ENCODE results near the gene POLE3.
"Not testable (repeated sequence)": the region's sequence is repeated elsewhere in the genome, so short reads cannot be mapped to it uniquely, and the experiment has no call there.

POLE3 gene, protein sequence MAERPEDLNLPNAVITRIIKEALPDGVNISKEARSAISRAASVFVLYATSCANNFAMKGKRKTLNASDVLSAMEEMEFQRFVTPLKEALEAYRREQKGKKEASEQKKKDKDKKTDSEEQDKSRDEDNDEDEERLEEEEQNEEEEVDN

DNA sequence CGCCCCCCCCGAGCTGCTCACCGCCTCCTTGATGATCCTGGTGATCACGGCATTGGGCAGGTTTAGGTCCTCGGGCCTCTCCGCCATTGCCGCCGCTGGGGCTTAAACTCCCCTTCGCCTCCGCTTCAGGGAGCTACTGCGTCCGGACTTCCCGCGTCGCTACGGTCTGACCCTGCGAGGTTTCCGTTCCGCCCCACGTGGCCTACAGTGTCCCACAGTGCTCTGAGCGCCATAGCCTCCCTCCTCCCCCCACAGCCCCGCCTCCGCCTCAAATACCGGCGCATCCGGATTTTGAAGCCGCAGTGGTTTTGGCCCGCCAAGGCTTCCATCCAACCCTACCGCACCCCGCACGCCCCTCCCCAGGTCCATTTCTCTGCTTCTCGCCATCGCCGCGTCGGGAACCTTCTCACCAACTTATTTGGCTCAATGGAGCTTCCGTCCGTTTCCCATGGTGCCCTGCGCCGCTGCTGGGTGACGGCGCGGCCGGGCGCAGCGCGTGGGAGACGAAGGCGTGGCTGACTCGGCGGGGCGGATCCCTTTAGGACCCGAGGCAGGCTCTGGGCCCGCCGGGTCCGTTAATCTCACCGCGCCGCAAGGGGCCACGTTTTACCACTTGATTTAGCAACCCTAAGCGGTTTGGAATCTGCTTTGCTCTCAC, at the start of gene POLE3, which contains the start of gene C9orf43:
Gene POLE3 (minus strand): TSS at position 469 of the 658 bp plus-strand sequence. CDS start 382 bp downstream, at position 87.
Gene C9orf43 (plus strand): TSS at position 541 of the 658 bp plus-strand sequence. CDS start 2,747 bp downstream, outside the sequence.
- FAIRE-seq (no peak), DNase-seq (ENCODE audit: insufficient read length, low spot score) (peak; percentile 75)

DNA sequence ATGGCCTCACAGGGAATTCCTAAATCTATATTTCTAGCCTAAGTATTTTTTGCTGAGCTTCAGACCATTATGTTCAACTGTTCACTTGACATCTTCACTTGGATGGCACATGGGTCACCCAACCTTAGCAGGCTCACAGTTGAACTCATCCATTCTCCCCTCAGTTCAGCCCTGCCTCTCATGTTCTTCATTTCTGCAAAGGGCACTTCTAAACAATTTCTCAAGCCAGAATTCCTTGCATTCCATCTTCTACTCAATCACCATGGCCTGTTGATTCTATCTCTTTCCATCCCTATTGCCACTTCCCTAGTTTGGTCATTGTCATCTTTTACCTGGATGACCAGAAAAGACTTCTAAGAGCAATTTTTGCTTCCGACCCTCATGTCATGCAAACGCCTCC, 45.8 kb upstream of the POLE3 start:
- DNase-seq (ENCODE audit: insufficient read length, low spot score), result no peak
- FAIRE-seq, result no peak

DNA sequence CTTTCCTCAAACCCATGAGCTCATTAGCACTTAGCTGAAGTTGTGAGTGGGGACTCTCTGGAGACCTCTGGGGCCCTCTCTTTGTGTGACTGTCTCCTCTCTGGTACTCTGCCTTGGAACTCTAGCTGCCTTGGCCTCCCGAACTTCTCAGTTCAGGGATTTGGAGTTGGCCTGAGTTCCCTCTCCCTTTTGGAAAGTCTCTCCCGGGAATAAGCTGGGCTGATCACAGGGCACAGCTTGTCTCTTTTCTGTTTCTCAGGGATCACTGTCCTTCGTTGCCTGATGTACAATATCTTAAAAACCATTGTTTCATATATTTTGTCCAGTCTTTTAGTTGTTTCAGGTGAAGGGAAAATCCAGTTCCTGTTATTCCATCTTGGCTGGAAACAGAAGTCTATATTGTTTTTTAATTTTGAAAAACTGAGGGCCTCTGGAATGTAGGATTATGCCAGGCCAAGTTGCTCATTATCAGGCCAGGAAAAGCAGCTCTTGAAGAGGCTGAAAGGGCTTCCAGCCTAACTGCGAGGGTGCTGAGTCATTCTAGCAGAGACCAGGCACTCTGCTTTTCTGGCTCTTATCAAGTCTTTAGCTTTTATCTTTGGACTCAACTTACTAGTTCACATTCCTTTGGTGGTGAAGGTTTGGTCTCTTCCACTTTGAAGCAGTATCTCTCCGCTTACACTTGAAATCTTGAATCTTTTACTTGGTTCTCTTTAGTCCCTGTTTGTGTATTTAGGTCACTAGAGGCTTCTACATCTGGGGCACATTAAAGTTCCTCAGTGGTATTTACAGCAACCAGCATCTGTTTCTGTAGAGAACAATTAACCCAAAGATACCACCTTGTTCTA, 44.7 kb upstream of the POLE3 start:
- FAIRE-seq (no peak), DNase-seq (ENCODE audit: insufficient read length, low spot score) (no peak)

DNA sequence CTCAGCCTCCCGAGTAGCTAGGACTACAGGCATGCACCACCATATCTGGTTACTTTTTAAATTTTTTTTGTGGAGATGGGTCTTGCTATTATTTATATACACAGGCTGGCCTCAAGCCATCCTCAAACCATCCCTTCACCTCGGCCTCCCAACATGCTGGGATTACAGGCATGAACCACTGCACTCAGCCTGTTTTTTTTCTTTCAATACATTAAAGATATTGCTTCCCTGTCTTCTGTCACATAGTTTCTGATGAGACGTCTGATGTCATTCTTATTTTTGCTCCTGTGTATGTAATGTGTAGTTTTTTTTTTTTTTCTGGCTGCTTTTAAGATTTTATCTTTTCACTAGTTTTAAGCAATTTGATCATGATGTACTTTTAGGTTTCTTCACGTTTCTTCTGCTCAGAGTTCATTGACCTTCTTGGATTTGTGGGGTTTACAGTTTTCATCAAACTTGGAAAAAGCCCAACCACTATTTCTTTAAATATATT, 41.7 kb upstream of the POLE3 start:
- FAIRE-seq, result no peak

DNA sequence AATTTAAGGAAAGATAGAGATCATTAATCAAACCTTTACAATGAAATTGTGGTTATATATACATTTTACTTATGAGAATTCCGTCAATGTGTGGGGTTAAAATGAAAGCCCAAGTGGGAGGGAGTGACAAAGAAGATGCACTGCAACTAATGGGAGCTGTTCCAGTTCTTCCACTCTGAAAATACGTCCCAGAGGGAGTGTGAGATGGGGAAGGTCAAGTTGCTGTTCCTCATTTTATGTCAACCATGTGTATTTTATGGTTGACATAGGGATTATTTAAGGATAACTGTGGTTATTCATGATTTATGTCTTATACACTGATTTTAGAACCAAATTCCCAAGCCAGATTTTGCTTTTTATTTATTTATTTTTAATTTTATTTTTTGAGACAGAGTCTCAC, 38.9 kb upstream of the POLE3 start:
- DNase-seq (ENCODE audit: insufficient read length, low spot score) (no peak), FAIRE-seq (no peak)

More for the DNA sequence above, 41.7 kb upstream of the POLE3 start:
- no peak for DNase-seq (ENCODE audit: insufficient read length, low spot score)

DNA sequence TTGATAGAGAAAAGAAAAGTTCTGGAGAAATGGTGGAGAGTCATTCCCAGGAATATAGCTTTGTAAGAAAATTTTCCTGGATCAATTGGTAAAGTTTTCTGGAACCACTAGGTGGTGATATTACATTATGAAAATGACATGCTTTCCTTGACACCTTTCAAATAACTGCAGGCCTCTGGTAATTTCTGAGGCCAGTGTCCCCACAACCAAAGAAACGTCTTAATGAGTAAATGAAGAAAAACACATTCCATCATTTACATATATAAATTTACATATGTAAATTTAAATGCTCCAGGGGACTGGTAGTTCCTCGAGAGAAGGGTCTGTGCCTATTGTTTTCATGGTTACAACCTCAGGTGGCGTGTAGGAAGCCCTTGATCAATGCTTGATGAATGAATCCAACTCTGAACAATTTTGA, 35.9 kb upstream of the POLE3 start:
- FAIRE-seq (no peak), DNase-seq (ENCODE audit: insufficient read length, low spot score) (peak; percentile 64)

DNA sequence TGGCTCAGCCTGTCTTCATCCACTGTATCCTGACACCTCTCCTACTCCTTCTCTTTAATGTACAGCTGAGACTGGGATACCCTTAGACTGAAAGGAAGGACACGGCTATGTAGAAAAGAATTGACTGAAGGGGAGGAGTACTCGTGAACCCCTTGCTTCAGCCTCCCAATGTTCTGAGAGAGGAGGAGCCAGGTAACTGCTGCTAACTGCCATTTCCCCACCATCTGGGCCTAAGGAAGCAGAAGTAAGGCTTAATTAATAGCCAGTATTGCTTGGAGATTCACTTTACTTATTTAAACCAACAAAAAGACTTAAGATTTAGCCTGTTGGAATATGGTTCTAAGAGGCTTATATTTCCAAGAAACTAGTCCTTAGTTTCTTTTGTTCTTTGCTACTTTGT, 34.3 kb upstream of the POLE3 start:
- DNase-seq (ENCODE audit: insufficient read length, low spot score) (no peak), FAIRE-seq (no peak)

DNA sequence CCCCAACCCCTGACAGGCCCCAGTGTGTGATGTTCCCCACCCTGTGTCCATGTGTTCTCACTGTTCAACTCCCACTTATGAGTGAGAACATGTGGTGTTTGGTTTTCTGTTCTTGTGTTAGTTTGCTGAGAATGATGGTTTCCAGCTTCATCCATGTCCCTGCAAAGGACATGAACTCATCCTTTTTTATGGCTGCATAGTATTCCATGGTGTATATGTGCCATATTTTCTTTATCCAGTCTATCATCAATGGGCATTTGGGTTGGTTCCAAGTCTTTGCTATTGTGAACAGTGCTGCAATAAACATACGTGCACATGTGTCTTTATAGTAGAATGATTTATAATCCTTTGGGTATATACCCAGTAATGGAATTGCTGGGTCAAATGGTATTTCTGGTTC, 27.2 kb upstream of the POLE3 start:
- not testable (repeated sequence) for FAIRE-seq; DNase-seq (ENCODE audit: insufficient read length, low spot score)

DNA sequence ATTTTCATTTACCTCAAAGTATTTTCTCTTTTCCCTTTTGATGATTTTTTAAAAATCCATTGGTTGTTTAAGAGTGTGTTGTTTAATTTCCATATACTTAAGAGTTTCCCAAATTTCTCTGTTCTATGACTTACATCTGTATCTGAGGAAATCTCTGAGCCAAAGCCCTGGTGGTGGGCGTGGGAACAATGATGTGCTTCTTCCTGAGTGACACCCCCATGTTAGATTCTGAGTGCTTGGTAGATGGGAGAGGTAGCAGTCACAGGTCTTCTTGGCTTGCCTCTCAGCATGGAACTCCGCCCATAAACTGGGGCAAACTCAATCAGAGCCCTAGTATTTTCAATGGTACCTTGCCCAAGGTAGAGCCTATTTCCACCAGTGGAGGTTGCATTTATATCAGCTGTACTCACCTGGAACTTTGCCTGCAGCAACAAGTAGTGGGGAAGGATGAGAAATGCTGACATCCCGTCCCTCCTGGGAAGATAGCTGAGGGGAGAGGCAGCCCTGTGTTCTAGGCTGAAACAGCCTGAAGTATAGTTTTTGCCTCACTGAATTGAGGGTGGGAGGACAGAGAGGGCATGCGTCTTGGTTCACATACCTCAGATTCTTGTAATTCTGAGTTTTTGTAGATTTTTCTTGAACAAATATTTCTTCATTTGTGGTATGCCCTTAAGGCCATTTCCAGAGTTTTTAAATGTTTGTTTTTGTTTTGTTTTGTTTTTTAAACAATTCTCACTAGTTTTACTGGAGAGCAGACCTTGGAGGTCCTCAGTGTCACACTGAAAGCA, 26.4 kb upstream of the POLE3 start:
- DNase-seq (ENCODE audit: insufficient read length, low spot score), result no peak
- no peak for FAIRE-seq

DNA sequence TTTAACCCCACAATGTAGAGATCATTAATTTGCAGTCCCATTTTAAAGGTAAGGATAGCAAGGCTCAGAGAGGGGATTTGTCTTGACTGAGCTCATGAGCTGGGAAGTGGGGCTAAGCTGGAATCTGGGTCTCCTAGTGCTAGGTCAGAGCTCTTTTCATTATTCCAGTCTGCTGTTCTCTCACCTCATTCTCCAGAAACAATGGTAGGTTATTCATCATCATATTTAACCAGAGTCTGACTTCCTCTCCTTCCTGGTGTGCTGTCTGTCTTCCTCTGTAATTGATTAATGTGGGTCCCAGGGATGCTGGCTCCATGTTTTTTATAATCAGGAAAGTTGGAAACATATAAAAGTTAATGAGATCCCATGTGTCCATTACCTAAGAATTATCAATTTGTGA, 20.7 kb upstream of the POLE3 start:
- no peak for FAIRE-seq

DNA sequence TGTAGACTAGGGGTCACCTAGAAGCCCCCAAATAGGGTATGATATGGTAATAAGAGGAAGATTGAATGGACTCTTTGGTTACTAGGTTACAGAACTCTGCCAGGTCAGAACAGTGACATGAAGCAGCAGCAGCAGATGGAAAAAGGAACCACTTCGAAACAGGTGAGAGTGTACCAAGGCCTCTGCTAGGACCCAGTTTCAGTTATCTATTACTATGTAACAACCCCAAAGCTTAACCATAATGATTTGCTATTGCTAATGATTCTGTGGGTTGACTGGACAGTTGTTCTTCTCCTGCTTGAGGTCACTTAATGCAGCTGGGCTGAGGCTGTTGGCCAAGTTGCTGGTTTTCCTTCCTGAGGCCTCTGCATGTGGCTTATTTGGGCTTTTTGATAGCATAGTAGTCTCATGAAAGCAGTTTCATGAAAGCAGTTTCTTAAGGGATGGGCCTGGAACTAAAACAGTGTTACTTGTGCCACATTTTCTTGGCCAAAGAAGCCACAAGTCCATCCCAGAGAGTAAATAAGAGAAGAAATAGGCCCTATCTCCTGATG, 17.7 kb upstream of the POLE3 start:
- no peak for FAIRE-seq
- no peak for DNase-seq (ENCODE audit: insufficient read length, low spot score)

More for the DNA sequence above, 20.7 kb upstream of the POLE3 start:
- no peak for DNase-seq (ENCODE audit: insufficient read length, low spot score)

DNA sequence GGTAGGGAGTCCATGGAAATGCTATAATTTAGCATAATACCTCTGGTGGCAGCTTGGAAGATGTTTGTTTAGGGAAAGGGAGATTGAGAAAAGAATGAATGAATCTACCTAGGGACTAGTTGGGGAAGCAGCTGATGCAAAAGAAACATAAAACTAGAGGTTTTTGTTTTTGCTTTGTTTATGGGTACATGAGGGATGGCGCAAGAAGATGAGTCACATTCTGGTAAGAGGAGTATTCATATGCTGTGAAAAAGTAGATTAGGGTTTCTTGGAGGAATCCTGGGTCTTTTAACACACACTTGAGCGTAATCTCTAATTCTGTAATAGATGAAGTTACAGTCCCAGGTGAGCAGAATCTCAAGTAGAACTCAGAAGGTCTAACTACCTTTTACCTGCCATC, 17.2 kb upstream of the POLE3 start:
- FAIRE-seq, result no peak
- DNase-seq (ENCODE audit: insufficient read length, low spot score), result no peak

DNA sequence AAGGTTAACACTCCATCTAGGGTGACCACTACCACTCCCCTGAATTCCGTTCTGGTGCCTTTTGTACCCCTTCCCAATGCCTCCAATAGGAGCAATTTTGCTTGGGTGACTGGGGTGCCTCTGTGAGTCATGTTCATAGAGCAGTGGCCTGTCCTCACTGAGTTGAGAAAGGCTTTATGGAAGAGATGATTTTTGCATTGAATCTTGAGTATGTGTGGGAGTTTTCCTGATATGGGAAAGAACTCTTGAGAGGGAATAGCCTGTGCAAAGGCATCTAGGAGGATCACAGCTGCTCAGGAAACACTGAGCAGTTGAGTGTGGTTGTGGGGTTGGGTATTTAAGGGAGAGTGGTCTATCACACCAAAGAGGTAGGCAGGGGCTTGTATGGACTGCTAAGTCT, 16.2 kb upstream of the POLE3 start:
- FAIRE-seq, result no peak
- no peak for DNase-seq (ENCODE audit: insufficient read length, low spot score)

DNA sequence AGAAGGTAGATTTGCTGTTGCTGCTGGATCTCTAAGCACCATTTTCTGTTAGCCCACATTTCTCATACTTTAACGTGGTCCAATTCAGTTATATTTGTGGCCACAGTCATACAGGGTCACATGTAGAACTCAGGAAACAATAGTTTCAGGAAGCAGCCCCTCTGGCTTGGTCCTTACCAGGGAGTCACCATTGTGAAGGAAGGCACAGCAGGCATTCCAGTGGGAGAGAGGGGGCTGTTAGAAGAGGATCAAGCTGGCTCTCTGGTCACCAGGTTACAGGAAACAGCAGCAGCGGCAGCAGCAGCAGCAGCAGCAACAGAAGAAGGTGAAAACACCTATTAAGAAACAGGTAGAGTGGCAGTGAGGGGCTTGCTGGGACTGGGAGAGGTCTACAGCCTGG, 14.6 kb upstream of the POLE3 start:
- DNase-seq (ENCODE audit: insufficient read length, low spot score) (no peak), FAIRE-seq (no peak)

DNA sequence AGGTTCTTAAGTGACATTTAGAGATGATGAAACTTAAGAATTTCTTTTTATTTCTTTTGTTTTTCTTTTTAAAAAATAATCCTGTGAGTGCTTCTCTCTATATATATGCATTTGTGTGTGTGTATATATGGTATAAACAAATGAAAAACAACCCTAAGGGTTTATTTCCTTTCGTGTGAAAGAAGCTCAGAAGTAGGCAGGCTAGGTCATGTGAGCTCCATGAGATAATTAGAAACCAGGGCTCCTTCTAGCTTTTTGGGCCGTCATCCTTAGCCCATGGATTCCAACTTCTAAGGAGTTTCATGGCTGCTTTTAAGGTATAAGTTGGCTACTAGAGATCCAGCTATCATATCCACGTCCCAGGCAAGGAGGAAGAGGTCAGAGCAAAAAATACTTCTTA, 11.3 kb upstream of the POLE3 start:
- no peak for FAIRE-seq
- DNase-seq (ENCODE audit: insufficient read length, low spot score), result no peak

DNA sequence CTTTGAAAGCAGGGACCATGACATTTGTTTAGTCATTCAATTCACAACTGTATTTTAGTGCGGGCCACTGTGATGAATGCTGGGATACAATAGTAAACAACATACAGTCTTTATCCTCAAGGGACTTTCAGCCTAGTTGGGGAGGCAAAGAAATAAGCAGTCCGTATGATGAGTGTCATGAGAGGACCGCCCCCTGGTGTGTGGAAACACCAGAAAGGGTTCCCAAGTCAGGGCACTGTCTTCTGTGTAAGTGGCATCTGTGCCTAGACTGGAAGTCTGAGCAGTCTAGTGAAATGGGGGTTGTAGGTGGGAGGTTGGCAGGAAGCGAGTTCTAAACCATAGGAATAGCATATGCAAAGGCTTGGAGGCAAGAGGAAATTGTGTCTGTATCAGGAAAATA, 6.9 kb upstream of the POLE3 start:
- no peak for FAIRE-seq
- DNase-seq (ENCODE audit: insufficient read length, low spot score), result no peak

DNA sequence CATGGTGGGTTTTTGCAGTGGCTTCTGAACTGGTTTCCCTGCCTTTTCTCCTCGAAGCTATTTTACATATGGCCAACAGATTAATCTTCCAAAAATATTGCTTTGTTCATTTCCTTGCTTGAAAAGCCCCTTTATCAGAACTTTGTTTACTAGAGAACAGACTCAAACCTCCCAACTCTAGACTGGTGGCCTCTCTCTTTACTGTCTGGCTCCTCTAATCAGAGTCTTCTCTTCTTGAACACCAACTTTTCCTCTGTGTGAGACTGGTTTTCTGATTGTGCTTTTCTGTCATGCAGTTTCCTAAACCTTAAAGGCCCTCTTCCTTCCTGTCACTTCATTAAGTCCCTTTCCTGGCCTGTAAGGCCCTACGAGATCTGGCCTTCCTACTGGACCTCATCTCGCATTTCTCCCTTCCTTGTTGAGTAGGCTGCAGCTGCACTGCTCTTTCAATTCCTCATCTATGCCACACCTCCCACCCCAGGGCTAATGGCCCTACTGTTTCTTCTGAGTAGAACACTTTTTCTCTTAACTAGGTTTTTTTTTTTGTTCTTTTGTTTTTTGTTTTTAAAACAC, 5.8 kb upstream of the POLE3 start:
- FAIRE-seq, result no peak

DNA sequence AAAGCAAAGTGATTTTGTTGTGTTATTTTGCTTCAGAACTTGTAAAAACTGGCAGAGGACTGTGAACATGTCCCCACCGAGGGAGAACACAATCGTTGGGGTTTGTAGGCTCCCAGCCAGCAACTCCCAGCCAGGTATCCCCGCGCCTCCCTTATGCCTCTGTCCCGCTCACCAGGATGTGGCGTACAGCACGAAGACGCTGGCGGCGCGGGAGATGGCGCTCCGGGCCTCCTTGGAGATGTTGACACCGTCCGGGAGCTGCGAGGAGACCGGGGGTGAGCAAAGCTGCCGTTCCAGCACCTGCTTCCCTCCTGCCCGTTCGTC, 630 bp downstream of the POLE3 start:
- DNase-seq (ENCODE audit: insufficient read length, low spot score), result no peak
- no peak for FAIRE-seq

More for the DNA sequence above, 5.8 kb upstream of the POLE3 start:
- no peak for DNase-seq (ENCODE audit: insufficient read length, low spot score)

DNA sequence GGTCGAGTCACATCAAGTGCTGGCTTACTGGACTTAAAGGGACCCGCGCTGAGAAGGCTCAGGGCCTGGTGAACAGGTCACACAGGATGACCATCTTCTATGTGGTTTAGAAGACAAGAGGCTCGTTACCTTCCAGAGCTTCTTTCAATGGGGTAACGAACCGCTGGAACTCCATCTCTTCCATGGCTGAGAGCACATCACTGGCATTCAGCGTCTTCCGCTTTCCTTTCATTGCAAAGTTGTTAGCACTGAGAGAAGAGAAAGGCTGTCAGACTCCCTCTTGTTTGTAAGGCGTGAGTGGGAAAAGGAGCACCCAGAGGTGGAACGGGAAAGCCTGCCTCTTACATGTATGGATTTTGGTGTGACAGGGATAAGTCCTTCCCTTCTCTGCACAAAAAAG, 994 bp downstream of the POLE3 start:
- DNase-seq (ENCODE audit: insufficient read length, low spot score) (no peak), FAIRE-seq (no peak)

DNA sequence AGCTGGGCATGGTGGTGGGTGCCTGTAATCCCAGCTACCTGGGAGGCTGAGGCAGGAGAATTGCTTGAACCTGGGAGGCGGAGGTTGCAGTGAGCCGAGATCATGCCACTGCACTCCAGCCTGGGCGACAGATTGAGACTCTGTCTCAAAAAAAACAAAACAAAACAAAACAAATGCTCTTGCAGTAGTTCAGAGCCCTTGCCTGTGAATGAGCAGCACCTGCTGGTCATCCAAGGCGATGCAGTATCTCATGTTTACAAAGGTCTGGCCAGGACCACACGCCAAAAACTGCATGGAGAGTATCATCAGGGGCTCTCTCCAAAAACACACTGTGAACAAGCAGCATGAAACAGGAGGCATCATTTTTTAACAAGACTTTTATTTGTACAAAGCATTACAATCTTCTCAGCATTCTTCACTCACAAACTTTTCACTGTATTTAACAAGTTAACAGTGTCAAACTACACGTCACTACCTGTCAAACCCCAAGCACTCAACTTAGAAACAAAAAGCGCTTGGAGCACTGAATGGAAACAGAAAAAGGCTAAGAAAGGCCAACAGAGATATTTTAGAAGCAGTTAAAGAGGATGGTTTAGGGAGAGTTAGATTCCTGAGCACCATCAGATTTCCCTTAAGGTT, 3.5 kb downstream of the POLE3 start:
- DNase-seq (ENCODE audit: insufficient read length, low spot score), result peak; percentile 41
- FAIRE-seq, result not testable (repeated sequence)
